Naive thymus-derived CD4-positive, alpha-beta T cell (primary cell): Measurements from ENCODE around the gene CIRBP. TPM values are rescaled to one million over a fixed set of nuclear protein-coding genes. Genes with fewer than 3 reads are reported as not detected.
"Not testable (repeated sequence)": the region's sequence is repeated elsewhere in the genome, so short reads cannot be mapped to it uniquely, and the experiment has no call there.

Source experiments
- ATAC-seq: fragments of 150-1000 bp; cut with Tn5 transposase; 2 replicates; pipeline ENCODE4 v1.10.0; 2021; ENCODE audit warnings: mild to moderate bottlenecking, moderate library complexity
- CTCF ChIA-PET: fragments of 350-600 bp; sonication (Branson Sonifier 250); formaldehyde crosslinking; loops from one replicate; lab custom pipeline; 2021; ENCODE audit warnings: antibody characterized with exemption; lab: Charles Lee
- POLR2A ChIA-PET: fragments of 350-600 bp; sonication (Branson Sonifier 250); formaldehyde crosslinking; loops from one replicate; lab custom pipeline; 2021; ENCODE audit warnings: antibody characterized with exemption, inconsistent platforms; lab: Charles Lee
- DNase-seq, 9 donors: peaks; one replicate each; pipeline versions ENCODE4 v3.0.0 to v3.0.0-alpha.2; 2020 to 2022; ENCODE audit warnings: mixed read lengths in 1 of 9
- H3K27ac ChIP-seq: one replicate; pipeline ENCODE4 v1.7.0; 2013; ENCODE audit warnings: mild to moderate bottlenecking, low read depth, low read length, moderate library complexity
- H3K27me3 ChIP-seq, 2 donors: one replicate each; pipeline ENCODE4 v1.7.0; 2013; ENCODE audit warnings: low read length in 2 of 2, mild to moderate bottlenecking in 2 of 2, moderate library complexity in 2 of 2; ENCODE audit not compliant: control insufficient read depth in 2 of 2, insufficient read depth in 2 of 2
- H3K36me3 ChIP-seq, 3 experiments: 1 replicate in 2 of 3; 2 replicates in 1 of 3; pipeline ENCODE4 v1.7.0; 2013; ENCODE audit warnings: low read length in 3 of 3, mild to moderate bottlenecking in 3 of 3, moderate library complexity in 1 of 3; ENCODE audit not compliant: insufficient read depth in 3 of 3, control insufficient read depth in 2 of 3
- H3K4me1 ChIP-seq, 2 donors: one replicate each; pipeline ENCODE4 v1.7.0; 2013; ENCODE audit warnings: low read length in 2 of 2, mild to moderate bottlenecking in 2 of 2, moderate library complexity in 1 of 2; ENCODE audit not compliant: control insufficient read depth in 2 of 2, insufficient read depth in 2 of 2
- H3K4me3 ChIP-seq: 2 replicates; pipeline ENCODE4 v1.7.0; 2013; ENCODE audit warnings: mild to moderate bottlenecking, low read length
- H3K9me3 ChIP-seq, 3 experiments: 1 replicate in 2 of 3; 2 replicates in 1 of 3; pipeline ENCODE4 v1.7.0; 2013; ENCODE audit warnings: low read length in 3 of 3; ENCODE audit not compliant: control insufficient read depth in 2 of 3
- H3K27ac Mint-ChIP-seq, 9 donors: one replicate each; pipeline ENCODE4 v1.8.0; 2020 to 2022; ENCODE audit warnings: mixed read lengths in 9 of 9, mild to moderate bottlenecking in 8 of 9, moderate library complexity in 5 of 9, inconsistent platforms in 2 of 9
- H3K27me3 Mint-ChIP-seq, 5 donors: one replicate each; pipeline ENCODE4 v1.8.0; 2021 to 2022; ENCODE audit warnings: mixed read lengths in 5 of 5, mild to moderate bottlenecking in 1 of 5
- H3K36me3 Mint-ChIP-seq, 5 donors: one replicate each; pipeline ENCODE4 v1.8.0; 2020 to 2022; ENCODE audit warnings: mixed read lengths in 5 of 5, mild to moderate bottlenecking in 3 of 5, inconsistent platforms in 1 of 5
- H3K4me1 Mint-ChIP-seq, 7 donors: one replicate each; pipeline ENCODE4 v1.8.0; 2020 to 2022; ENCODE audit warnings: mixed read lengths in 7 of 7, mild to moderate bottlenecking in 3 of 7, inconsistent platforms in 1 of 7
- H3K4me3 Mint-ChIP-seq, 10 donors: one replicate each; pipeline ENCODE4 v1.8.0; 2020 to 2022; ENCODE audit warnings: mild to moderate bottlenecking in 10 of 10, mixed read lengths in 10 of 10, moderate library complexity in 6 of 10, inconsistent platforms in 2 of 10
- H3K9me3 Mint-ChIP-seq, 11 donors: one replicate each; pipeline ENCODE4 v1.8.0; 2020 to 2022; ENCODE audit warnings: mixed read lengths in 11 of 11, mild to moderate bottlenecking in 4 of 11, inconsistent platforms in 1 of 11, moderate library complexity in 1 of 11
- intact Hi-C, 2 donors: fragments of 100-400 bp; cut with micrococcal nuclease; formaldehyde crosslinking; loops; one replicate each; pipeline ENCODE4 v1.15.1; 2023
- polyA plus RNA-seq, 2 donors: library from polyadenylated mRNA; unstranded; fragments of 300-500 nt; fragmentation: Illumina TruSeq; gene quantifications; one replicate each; pipeline ENCODE4 v1.2.3, GENCODE V29; 2021
- total RNA-seq, 6 experiments: library from RNA in 5 of 6; stranded (reverse) in 5 of 6; gene quantifications; 1 replicate in 5 of 6; 2 replicates in 1 of 6; pipeline ENCODE4 v1.2.3 and lab custom pipeline; 2021 to 2026

The CIRBP gene
- total and polyA plus RNA-seq, 7 experiments from 2014 or later = 233 to 629 (median 410) TPM

DNA sequence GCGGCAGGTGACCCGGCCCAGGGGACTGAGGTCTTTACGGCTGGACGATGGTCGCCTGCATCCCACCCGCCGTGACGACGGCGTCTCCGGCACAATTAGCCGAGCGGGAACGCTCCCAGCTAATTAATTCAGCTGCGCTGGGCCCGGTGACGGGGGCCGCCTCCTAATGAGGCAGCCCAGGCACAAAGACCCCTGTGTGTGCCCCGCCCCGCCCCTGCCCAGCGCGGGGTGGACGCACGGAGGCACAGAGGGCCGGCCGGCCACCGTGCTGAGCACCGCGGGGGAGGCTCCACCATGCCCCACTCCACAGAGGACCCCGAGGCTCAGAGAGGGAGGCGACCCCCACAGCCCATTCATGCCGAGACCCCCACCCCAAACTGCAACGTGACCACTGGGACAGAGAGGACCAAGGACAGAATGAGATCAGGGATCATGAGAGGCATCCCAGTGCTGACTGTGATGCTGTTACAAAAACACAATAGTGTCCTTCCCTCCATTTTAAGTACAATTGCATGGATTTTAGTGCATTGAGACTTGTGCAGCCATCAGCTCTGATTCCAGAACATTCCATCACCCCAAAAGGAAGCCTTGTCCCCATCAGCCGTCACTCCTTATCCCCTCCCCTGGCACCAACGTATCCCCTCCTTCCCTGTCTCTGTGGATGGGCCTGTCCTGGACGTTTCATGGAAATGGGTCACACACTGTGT is 33.6 kb downstream of the CIRBP start:
- no peaks in the 10 kb centered on the region for H3K27me3 ChIP-seq
- ChIA-PET POLR2A (no interaction called here), CTCF (no interaction called here)
- intact Hi-C loops = no loop called here
- H3K27me3 Mint-ChIP-seq = no peaks in the 10 kb centered on the region
- no peaks in the 10 kb centered on the region for H3K9me3 ChIP-seq
- H3K4me1 ChIP-seq = no peaks in the 10 kb centered on the region
- DNase-seq (no peak), ATAC-seq (no peak)
- peaks cover 0 to 2% (median 0%) of the 10 kb centered on the region in 11 donors for H3K9me3 Mint-ChIP-seq
- no peaks in the 10 kb centered on the region for H3K36me3 Mint-ChIP-seq
- no peak overlapping the region for H3K27ac Mint-ChIP-seq
- no peak overlapping the region for H3K27ac ChIP-seq
- no peaks in the 10 kb centered on the region for H3K36me3 ChIP-seq
- no peak overlapping the region for H3K4me3 ChIP-seq
- no peak overlapping the region for H3K4me3 Mint-ChIP-seq
- peaks cover 0 to 2% (median 0%) of the 10 kb centered on the region in 7 donors for H3K4me1 Mint-ChIP-seq

GRCh38 chr19:1304197-1304924 is 35.2 kb downstream of the CIRBP start:
- Histone ChIP-seq H3K4me1 (no peaks in the 10 kb centered on the region), H3K36me3 (no peaks in the 10 kb centered on the region), H3K9me3 (no peaks in the 10 kb centered on the region), H3K27ac (no peak overlapping the region), H3K27me3 (no peaks in the 10 kb centered on the region), H3K4me3 (no peak overlapping the region)
- H3K4me3 Mint-ChIP-seq = no peak overlapping the region
- ATAC-seq = no peak
- ChIA-PET CTCF (no interaction called here), POLR2A (no interaction called here)
- H3K9me3 Mint-ChIP-seq = no peaks in the 10 kb centered on the region
- H3K4me1 Mint-ChIP-seq = peaks cover 0 to 2% (median 0%) of the 10 kb centered on the region in 7 donors
- DNase-seq = no peak
- H3K27ac Mint-ChIP-seq = no peak overlapping the region
- intact Hi-C loops = no loop called here
- no peaks in the 10 kb centered on the region for H3K27me3 Mint-ChIP-seq
- H3K36me3 Mint-ChIP-seq = no peaks in the 10 kb centered on the region

- H3K9me3 ChIP-seq, H3K27me3 Mint-ChIP-seq, H3K4me1 Mint-ChIP-seq, H3K27ac ChIP-seq, POLR2A ChIA-PET, H3K4me3 ChIP-seq, DNase-seq, H3K27ac Mint-ChIP-seq, H3K4me1 ChIP-seq, H3K27me3 ChIP-seq, H3K36me3 Mint-ChIP-seq, CTCF ChIA-PET, intact Hi-C loops, ATAC-seq, H3K36me3 ChIP-seq, H3K9me3 Mint-ChIP-seq, H3K4me3 Mint-ChIP-seq: not testable (repeated sequence)
These were observed 36.2 kb downstream of the CIRBP start for GRCh38 chr19:1305354-1305753.

- H3K27me3 ChIP-seq = no peaks in the 10 kb centered on the region
- ATAC-seq (no peak), DNase-seq (no peak)
- H3K4me3 ChIP-seq = no peak overlapping the region
- no peaks in the 10 kb centered on the region for H3K27me3 Mint-ChIP-seq
- no peaks in the 10 kb centered on the region for H3K4me1 ChIP-seq
- H3K27ac ChIP-seq = no peak overlapping the region
- H3K9me3 ChIP-seq = no peaks in the 10 kb centered on the region
- H3K36me3 Mint-ChIP-seq = no peaks in the 10 kb centered on the region
- intact Hi-C loops = no loop called here
- peaks cover 0 to 2% (median 0%) of the 10 kb centered on the region in 7 donors for H3K4me1 Mint-ChIP-seq
- H3K27ac Mint-ChIP-seq = no peak overlapping the region
- H3K9me3 Mint-ChIP-seq = no peaks in the 10 kb centered on the region
- no peaks in the 10 kb centered on the region for H3K36me3 ChIP-seq
- POLR2A ChIA-PET = no interaction called here
- peak overlapping the region in 2 of 10 donors; percentile 29 to 53 for H3K4me3 Mint-ChIP-seq
- CTCF ChIA-PET = no interaction called here
These were observed 38.2 kb downstream of the CIRBP start for GRCh38 chr19:1307320-1307719.

GRCh38 chr19:1307755-1308303 is 38.7 kb downstream of the CIRBP start:
- Histone ChIP-seq H3K27me3 (no peaks in the 10 kb centered on the region), H3K27ac (no peak overlapping the region), H3K9me3 (no peaks in the 10 kb centered on the region), H3K4me3 (no peak overlapping the region), H3K36me3 (no peaks in the 10 kb centered on the region), H3K4me1 (no peaks in the 10 kb centered on the region)
- ATAC-seq (no peak), DNase-seq (no peak)
- no peak overlapping the region for H3K27ac Mint-ChIP-seq
- ChIA-PET POLR2A (no interaction called here), CTCF (no interaction called here)
- no peaks in the 10 kb centered on the region for H3K27me3 Mint-ChIP-seq
- H3K36me3 Mint-ChIP-seq = no peaks in the 10 kb centered on the region
- no peaks in the 10 kb centered on the region for H3K9me3 Mint-ChIP-seq
- peaks cover 0 to 2% (median 0%) of the 10 kb centered on the region in 7 donors for H3K4me1 Mint-ChIP-seq
- intact Hi-C loops = no loop called here
- H3K4me3 Mint-ChIP-seq = peak overlapping the region in 2 of 10 donors; percentile 29 to 53

- CTCF ChIA-PET = no interaction called here
- ATAC-seq = no peak
- H3K36me3 ChIP-seq = no peaks in the 10 kb centered on the region
- H3K27me3 ChIP-seq = no peaks in the 10 kb centered on the region
- Mint-ChIP-seq H3K4me3 (no peak overlapping the region), H3K27me3 (no peaks in the 10 kb centered on the region), H3K36me3 (no peaks in the 10 kb centered on the region), H3K9me3 (no peaks in the 10 kb centered on the region), H3K4me1 (peaks cover 0 to 2% (median 0%) of the 10 kb centered on the region in 7 donors), H3K27ac (no peak overlapping the region)
- no peak for DNase-seq
- intact Hi-C loops = no loop called here
- H3K27ac ChIP-seq = no peak overlapping the region
- H3K9me3 ChIP-seq = no peaks in the 10 kb centered on the region
- H3K4me3 ChIP-seq = no peak overlapping the region
- no peaks in the 10 kb centered on the region for H3K4me1 ChIP-seq
- POLR2A ChIA-PET = no interaction called here
These were observed 39.6 kb downstream of the CIRBP start for GRCh38 chr19:1308718-1309117.
